PFSK-1 (cell line): Measurements from ENCODE around the gene PTGDS.

Experiments used
- FOXP2 ChIP-seq: optimal IDR thresholded peaks from 2 replicates; pipeline ENCODE3; 2011; ENCODE audit warnings: borderline replicate concordance, control low read depth, inconsistent platforms; ENCODE audit not compliant: insufficient read depth; ENCODE audit errors: extremely low read length, extremely low read depth
- POLR2AphosphoS5 ChIP-seq: IDR thresholded peaks from 2 replicates; pipeline ENCODE4 v1.6.1; 2012; ENCODE audit warnings: low read depth, mild to moderate bottlenecking, control low read depth, low read length, moderate library complexity
- TAF1 ChIP-seq: IDR thresholded peaks from 2 replicates; pipeline ENCODE4 v1.6.1; 2012; ENCODE audit warnings: low read length, control low read depth, borderline replicate concordance; ENCODE audit not compliant: insufficient read depth
- TF ChIP-seq, protein P1 (sequence below), 2 experiments: IDR thresholded peaks; 2 replicates each; pipeline versions ENCODE4 v1.6.1 to v1.8.0; 2011 to 2012; ENCODE audit warnings: low read depth in 2 of 2, low read length in 2 of 2, control low read depth in 1 of 2, inconsistent platforms in 1 of 2, mild to moderate bottlenecking in 1 of 2, moderate library complexity in 1 of 2; ENCODE audit not compliant: insufficient read depth in 1 of 2

GRCh38 chr9:136965771-136966484 lies 11.4 kb upstream of the PTGDS start:
- TF ChIP-seq, protein P1, sequence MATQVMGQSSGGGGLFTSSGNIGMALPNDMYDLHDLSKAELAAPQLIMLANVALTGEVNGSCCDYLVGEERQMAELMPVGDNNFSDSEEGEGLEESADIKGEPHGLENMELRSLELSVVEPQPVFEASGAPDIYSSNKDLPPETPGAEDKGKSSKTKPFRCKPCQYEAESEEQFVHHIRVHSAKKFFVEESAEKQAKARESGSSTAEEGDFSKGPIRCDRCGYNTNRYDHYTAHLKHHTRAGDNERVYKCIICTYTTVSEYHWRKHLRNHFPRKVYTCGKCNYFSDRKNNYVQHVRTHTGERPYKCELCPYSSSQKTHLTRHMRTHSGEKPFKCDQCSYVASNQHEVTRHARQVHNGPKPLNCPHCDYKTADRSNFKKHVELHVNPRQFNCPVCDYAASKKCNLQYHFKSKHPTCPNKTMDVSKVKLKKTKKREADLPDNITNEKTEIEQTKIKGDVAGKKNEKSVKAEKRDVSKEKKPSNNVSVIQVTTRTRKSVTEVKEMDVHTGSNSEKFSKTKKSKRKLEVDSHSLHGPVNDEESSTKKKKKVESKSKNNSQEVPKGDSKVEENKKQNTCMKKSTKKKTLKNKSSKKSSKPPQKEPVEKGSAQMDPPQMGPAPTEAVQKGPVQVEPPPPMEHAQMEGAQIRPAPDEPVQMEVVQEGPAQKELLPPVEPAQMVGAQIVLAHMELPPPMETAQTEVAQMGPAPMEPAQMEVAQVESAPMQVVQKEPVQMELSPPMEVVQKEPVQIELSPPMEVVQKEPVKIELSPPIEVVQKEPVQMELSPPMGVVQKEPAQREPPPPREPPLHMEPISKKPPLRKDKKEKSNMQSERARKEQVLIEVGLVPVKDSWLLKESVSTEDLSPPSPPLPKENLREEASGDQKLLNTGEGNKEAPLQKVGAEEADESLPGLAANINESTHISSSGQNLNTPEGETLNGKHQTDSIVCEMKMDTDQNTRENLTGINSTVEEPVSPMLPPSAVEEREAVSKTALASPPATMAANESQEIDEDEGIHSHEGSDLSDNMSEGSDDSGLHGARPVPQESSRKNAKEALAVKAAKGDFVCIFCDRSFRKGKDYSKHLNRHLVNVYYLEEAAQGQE (IDR thresholded peaks at IDR 0.05; ENCODE audit: insufficient read depth in 1 of 2, low read depth in 2 of 2, low read length in 2 of 2): no peak
- TF ChIP-seq TAF1: no peak
- no peak for TF ChIP-seq POLR2AphosphoS5
- no peak for TF ChIP-seq FOXP2
